Natural killer cell (primary cell): Measurements from ENCODE around the gene GFOD1. TPM values are rescaled to one million over a fixed set of nuclear protein-coding genes. Genes with fewer than 3 reads are reported as not detected.

ENCODE experiments used
- ATAC-seq, 3 donors: fragments of 150-1000 bp in 2 of 3; fragments of 200-7000 bp in 1 of 3; cut with Tn5 transposase; 1 replicate in 1 of 3; 2 replicates in 2 of 3; pipeline ENCODE4 v1.10.0; 2021; ENCODE audit warnings: mild to moderate bottlenecking in 2 of 3, moderate library complexity in 2 of 3
- DNase-seq, 2 donors: peaks; one replicate each; pipeline versions ENCODE4 v3.0.0 to v3.0.0-alpha.2; 2013 to 2021; ENCODE audit warnings: mixed read lengths in 1 of 2
- H3K27ac ChIP-seq: one replicate; pipeline ENCODE4 v1.5.1; 2013; ENCODE audit warnings: mild to moderate bottlenecking, low read length
- H3K27me3 ChIP-seq: one replicate; pipeline ENCODE4 v1.6.1; 2013; ENCODE audit warnings: low read length; ENCODE audit not compliant: control insufficient read depth, insufficient read depth
- H3K36me3 ChIP-seq: one replicate; pipeline ENCODE4 v1.6.1; 2013; ENCODE audit warnings: low read length; ENCODE audit not compliant: control insufficient read depth, insufficient read depth
- H3K4me1 ChIP-seq: one replicate; pipeline ENCODE4 v1.6.1; 2013; ENCODE audit warnings: low read length; ENCODE audit not compliant: control insufficient read depth, insufficient read depth
- H3K4me3 ChIP-seq: one replicate; pipeline ENCODE4 v1.5.1; 2013; ENCODE audit warnings: low read length
- H3K9me3 ChIP-seq: one replicate; pipeline ENCODE4 v1.6.1; 2013; ENCODE audit warnings: low read length; ENCODE audit not compliant: control insufficient read depth, insufficient read depth
- H3K27ac Mint-ChIP-seq, 2 donors: one replicate each; pipeline ENCODE4 v1.8.0; 2022; ENCODE audit warnings: mild to moderate bottlenecking in 2 of 2, mixed read lengths in 2 of 2, moderate library complexity in 1 of 2
- H3K27me3 Mint-ChIP-seq, 2 donors: one replicate each; pipeline ENCODE4 v1.8.0; 2022; ENCODE audit warnings: low read depth in 2 of 2, mixed read lengths in 2 of 2
- H3K36me3 Mint-ChIP-seq: one replicate; pipeline ENCODE4 v1.8.0; 2022; ENCODE audit warnings: mixed read lengths
- H3K4me1 Mint-ChIP-seq, 2 donors: one replicate each; pipeline ENCODE4 v1.8.0; 2022; ENCODE audit warnings: mixed read lengths in 2 of 2
- H3K4me3 Mint-ChIP-seq: one replicate; pipeline ENCODE4 v1.8.0; 2022; ENCODE audit warnings: mild to moderate bottlenecking, moderate library complexity, mixed read lengths
- H3K9me3 Mint-ChIP-seq, 2 donors: one replicate each; pipeline ENCODE4 v1.8.0; 2022; ENCODE audit warnings: mixed read lengths in 2 of 2
- CTCF ChIP-seq: fragments of 200-600 bp; IDR thresholded peaks from one replicate; pipeline ENCODE4 v1.8.0; 2022; ENCODE audit warnings: antibody characterized with exemption
- WGBS: methylation state at CpG from one replicate; pipeline ENCODE4 v1.1.7; 2013; ENCODE audit warnings: missing lambda C conversion rate; ENCODE audit not compliant: insufficient coverage; 5-methylcytosine and 5-hydroxymethylcytosine counted together
- intact Hi-C: fragments of 100-400 bp; cut with micrococcal nuclease; formaldehyde crosslinking; loops from one replicate; pipeline ENCODE4 v1.14.2; 2022
- total RNA-seq, 4 donors: library from RNA; stranded (reverse); fragments of 120-200 nt in 1 of 4; gene quantifications; one replicate each; pipeline versions ENCODE4 v1.2.3 to v1.2.4, GENCODE V29; 2013 to 2022

GFOD1 gene
- total RNA-seq, 3 donors from 2014 or later (not counting 1 experiment from before 2014, with no cell fraction given), result 59.7 to 74.5 (median 71.2) TPM

- peaks cover 95% of the 10 kb centered on the region for H3K4me1 ChIP-seq
- DNase-seq, result peak in 1 of 2 donors; percentile 49
- ATAC-seq, result no peak
- no peaks in the 10 kb centered on the region for H3K36me3 Mint-ChIP-seq
- no peak overlapping the region for H3K4me3 ChIP-seq
- H3K4me1 Mint-ChIP-seq, result peaks cover 92 to 95% of the 10 kb centered on the region in 2 donors
- H3K9me3 Mint-ChIP-seq, result no peaks in the 10 kb centered on the region
- H3K27me3 Mint-ChIP-seq, result no peaks in the 10 kb centered on the region
- peak overlapping the region; percentile 94 for H3K27ac ChIP-seq
- peak overlapping the region; percentile 78 for H3K4me3 Mint-ChIP-seq
- WGBS, result 56% methylated on average over 5 of the region's 5 CpGs
- no peaks in the 10 kb centered on the region for H3K9me3 ChIP-seq
- H3K27me3 ChIP-seq, result no peaks in the 10 kb centered on the region
- H3K27ac Mint-ChIP-seq, result peak overlapping the region; percentile 98 to 99
- intact Hi-C loops, result loop anchor here (2.0 to 5.0 kb wide), 5 partner anchors 38 to 101 kb away; partner anchors contain the start of gene TBC1D7
- TF ChIP-seq CTCF, result no peak
- no peaks in the 10 kb centered on the region for H3K36me3 ChIP-seq
Observed at GRCh38 chr6:13429406-13429753, 58.0 kb downstream of the GFOD1 start.

- ATAC-seq, result peak in 1 of 3 donors; percentile 1
- peaks cover 94% of the 10 kb centered on the region for H3K4me1 ChIP-seq
- 33% methylated on average over 13 of the region's 13 CpGs for whole genome bisulfite sequencing
- H3K4me3 ChIP-seq, result no peak overlapping the region
- no peaks in the 10 kb centered on the region for H3K27me3 ChIP-seq
- intact Hi-C loops, result loop anchor here (1.0 to 5.0 kb wide), 6 partner anchors 26 to 100 kb away; partner anchors contain the start of gene TBC1D7
- Mint-ChIP-seq H3K36me3 (no peaks in the 10 kb centered on the region), H3K4me1 (peaks cover 92 to 94% of the 10 kb centered on the region in 2 donors), H3K27ac (peak overlapping the region; percentile 98 to 99), H3K4me3 (peak overlapping the region; percentile 78), H3K9me3 (no peaks in the 10 kb centered on the region), H3K27me3 (no peaks in the 10 kb centered on the region)
- TF ChIP-seq CTCF, result no peak
- H3K27ac ChIP-seq, result peak overlapping the region; percentile 94
- H3K9me3 ChIP-seq, result no peaks in the 10 kb centered on the region
- H3K36me3 ChIP-seq, result no peaks in the 10 kb centered on the region
- DNase-seq, result peak in 1 of 2 donors; percentile 48
Observed at GRCh38 chr6:13428583-13429405, 58.6 kb downstream of the GFOD1 start.

GRCh38 chr6:13427801-13428582 lies 59.4 kb downstream of the GFOD1 start:
- Histone ChIP-seq H3K27ac (peak overlapping the region; percentile 94), H3K9me3 (no peaks in the 10 kb centered on the region), H3K4me3 (peak overlapping the region; percentile 10), H3K27me3 (no peaks in the 10 kb centered on the region), H3K36me3 (no peaks in the 10 kb centered on the region), H3K4me1 (peaks cover 94% of the 10 kb centered on the region)
- Mint-ChIP-seq H3K4me3 (peak overlapping the region; percentile 78), H3K27ac (peak overlapping the region; percentile 98 to 99), H3K27me3 (no peaks in the 10 kb centered on the region), H3K36me3 (no peaks in the 10 kb centered on the region), H3K9me3 (no peaks in the 10 kb centered on the region), H3K4me1 (peaks cover 95 to 96% of the 10 kb centered on the region in 2 donors)
- peak; percentile 63 to 85 (median 83) for ATAC-seq
- peak; percentile 80 to 85 for DNase-seq
- TF ChIP-seq CTCF, result peak; percentile 18
- WGBS, result 2% methylated on average over 24 of the region's 26 CpGs
- intact Hi-C loops, result loop anchor here (1.0 to 5.0 kb wide), 7 partner anchors 26 to 99 kb away; partner anchors contain the start of gene TBC1D7
